Measurements from ENCODE around the gene PERCC1.
A peak's percentile ranks its signal among the peaks of the same experiment; 100 is the strongest.

Gene PERCC1

GRCh38 chr16:1413684-1414531 lies 17.0 kb upstream of the PERCC1 start:
- peak; percentile 70 for DNase-seq

- DNase-seq: peak; percentile 84
These were observed 16.2 kb upstream of the PERCC1 start, which contains the start of gene UNKL for GRCh38 chr16:1414532-1415260. Gene UNKL, minus strand, starts transcription at chr16:1414704. Its CDS starts 13 bp downstream, at chr16:1414691.

- no peak for DNase-seq
These were observed 14.3 kb upstream of the PERCC1 start for GRCh38 chr16:1416521-1416941.

GRCh38 chr16:1420111-1420539 lies 10.8 kb upstream of the PERCC1 start:
- DNase-seq: no peak

- no peak for DNase-seq
These were observed 8.8 kb upstream of the PERCC1 start for GRCh38 chr16:1422076-1422475.

- no peak for DNase-seq
These were observed 6.8 kb upstream of the PERCC1 start for GRCh38 chr16:1424028-1424427.

- DNase-seq: no peak
These were observed 5.1 kb upstream of the PERCC1 start for GRCh38 chr16:1425616-1426370.

GRCh38 chr16:1426734-1427471 lies 4.0 kb upstream of the PERCC1 start:
- peak; percentile 76 for DNase-seq

- DNase-seq: peak; percentile 27
These were observed 3.1 kb upstream of the PERCC1 start for GRCh38 chr16:1427473-1428461.

- peak; percentile 47 for DNase-seq
These were observed 2.4 kb upstream of the PERCC1 start for GRCh38 chr16:1428511-1428910.

GRCh38 chr16:1429012-1429411 lies 1.9 kb upstream of the PERCC1 start:
- no peak for DNase-seq

- no peak for DNase-seq
These were observed 1.2 kb upstream of the PERCC1 start for GRCh38 chr16:1429631-1430030.

GRCh38 chr16:1430214-1430758 lies 592 bp upstream of the PERCC1 start:
- DNase-seq: no peak

GRCh38 chr16:1431497-1432270 lies 806 bp downstream of the PERCC1 start:
- DNase-seq: no peak

GRCh38 chr16:1432388-1433262 lies 1.7 kb downstream of the PERCC1 start:
- DNase-seq: no peak

GRCh38 chr16:1433263-1433560 lies 2.3 kb downstream of the PERCC1 start:
- no peak for DNase-seq

- DNase-seq: no peak
These were observed 2.9 kb downstream of the PERCC1 start for GRCh38 chr16:1433756-1434155.

GRCh38 chr16:1434644-1435592 lies 4.0 kb downstream of the PERCC1 start:
- DNase-seq: no peak

All from eye (tissue), 1 donor.